HEK293 (cell line): Measurements from ENCODE around the gene WRAP73.

Experiments used
- GLIS2 ChIP-seq: fragments of 450-650 bp; formaldehyde crosslinking; IDR thresholded peaks from 2 replicates; pipeline ENCODE4 v1.5.1; 2016; ENCODE audit warnings: missing biosample characterization, missing genetic modification characterization
- SCRT1 ChIP-seq: fragments of 450-650 bp; formaldehyde crosslinking; IDR thresholded peaks from 2 replicates; pipeline ENCODE4 v1.5.1; 2016; ENCODE audit warnings: missing biosample characterization, missing genetic modification characterization, borderline replicate concordance
- SP7 ChIP-seq: fragments of 450-650 bp; formaldehyde crosslinking; IDR thresholded peaks from 2 replicates; pipeline ENCODE4 v1.5.1; 2016; ENCODE audit warnings: missing biosample characterization, missing genetic modification characterization
- ZBTB11 ChIP-seq: fragments of 450-650 bp; formaldehyde crosslinking; conservative IDR thresholded peaks from 2 replicates; pipeline ENCODE4 v1.5.1; 2016; ENCODE audit warnings: low read depth, missing biosample characterization, missing genetic modification characterization
- ZFP37 ChIP-seq: fragments of 450-650 bp; formaldehyde crosslinking; IDR thresholded peaks from 2 replicates; pipeline ENCODE4 v1.5.1; 2016; ENCODE audit warnings: missing biosample characterization, missing genetic modification characterization
- ZNF114 ChIP-seq: fragments of 450-650 bp; formaldehyde crosslinking; IDR thresholded peaks from 2 replicates; pipeline ENCODE4 v1.5.0; 2017; ENCODE audit warnings: missing biosample characterization, missing genetic modification characterization
- ZNF133 ChIP-seq: fragments of 450-650 bp; formaldehyde crosslinking; IDR thresholded peaks from 2 replicates; pipeline ENCODE4 v1.5.1; 2016; ENCODE audit warnings: missing biosample characterization, missing genetic modification characterization
- ZNF155 ChIP-seq: fragments of 450-650 bp; formaldehyde crosslinking; IDR thresholded peaks from 2 replicates; pipeline ENCODE4 v1.5.1; 2016; ENCODE audit warnings: missing biosample characterization, missing genetic modification characterization
- ZNF19 ChIP-seq: fragments of 450-650 bp; formaldehyde crosslinking; IDR thresholded peaks from 2 replicates; pipeline ENCODE4; 2016; ENCODE audit warnings: missing biosample characterization, missing genetic modification characterization, low read depth
- ZNF2 ChIP-seq: fragments of 450-650 bp; formaldehyde crosslinking; IDR thresholded peaks from 2 replicates; pipeline ENCODE4 v1.5.1; 2016; ENCODE audit warnings: missing biosample characterization, missing genetic modification characterization
- ZNF266 ChIP-seq: fragments of 450-650 bp; formaldehyde crosslinking; IDR thresholded peaks from 2 replicates; pipeline ENCODE4 v1.5.1; 2016; ENCODE audit warnings: missing biosample characterization, missing genetic modification characterization, low read depth
- ZNF341 ChIP-seq: fragments of 450-650 bp; formaldehyde crosslinking; IDR thresholded peaks from 2 replicates; pipeline ENCODE4; 2016; ENCODE audit warnings: low read depth, missing biosample characterization, missing genetic modification characterization
- ZNF398 ChIP-seq: fragments of 450-650 bp; formaldehyde crosslinking; IDR thresholded peaks from 2 replicates; pipeline ENCODE4 v1.5.1; 2017; ENCODE audit warnings: missing biosample characterization, missing genetic modification characterization
- ZNF518A ChIP-seq: fragments of 450-650 bp; formaldehyde crosslinking; conservative IDR thresholded peaks from 2 replicates; pipeline ENCODE4 v1.5.1; 2016; ENCODE audit warnings: low read depth, missing biosample characterization, missing genetic modification characterization
- ZNF600 ChIP-seq: fragments of 450-650 bp; formaldehyde crosslinking; IDR thresholded peaks from 2 replicates; pipeline ENCODE4 v1.5.1; 2016; ENCODE audit warnings: missing biosample characterization, missing genetic modification characterization
- ZNF785 ChIP-seq: fragments of 450-650 bp; formaldehyde crosslinking; IDR thresholded peaks from 2 replicates; pipeline ENCODE4 v1.5.1; 2016; ENCODE audit warnings: missing biosample characterization, missing genetic modification characterization
- ZSCAN18 ChIP-seq: fragments of 450-650 bp; formaldehyde crosslinking; IDR thresholded peaks from 2 replicates; pipeline ENCODE4 v1.5.1; 2016; ENCODE audit warnings: missing biosample characterization, missing genetic modification characterization
- TF ChIP-seq, protein P1 (sequence below): IDR thresholded peaks from 2 replicates; pipeline ENCODE4 v1.6.1; 2011; ENCODE audit warnings: mild to moderate bottlenecking, low read depth, low read length, borderline replicate concordance
- TF ChIP-seq, protein P2 (sequence below): fragments of 450-650 bp; IDR thresholded peaks from 2 replicates; pipeline ENCODE4 v1.5.1; 2018; ENCODE audit warnings: missing biosample characterization, mild to moderate bottlenecking, missing genetic modification characterization
- TF ChIP-seq, protein P3 (sequence below): fragments of 450-650 bp; formaldehyde crosslinking; IDR thresholded peaks from 2 replicates; pipeline ENCODE4 v1.5.1; 2017; ENCODE audit warnings: missing biosample characterization, missing genetic modification characterization

Gene WRAP73

GRCh38 chr1:3625151-3625907 lies 24.6 kb downstream of the WRAP73 start (continued):
- TF ChIP-seq ZNF785 (tag by site-specific recombination), result no peak
- no peak for TF ChIP-seq SCRT1 (tag by site-specific recombination)
- TF ChIP-seq SP7 (tag by site-specific recombination), result no peak
- no peak for TF ChIP-seq ZFP37 (tag by site-specific recombination)
- TF ChIP-seq ZNF114, result no peak
- TF ChIP-seq ZNF19 (tag by site-specific recombination), result no peak
- TF ChIP-seq ZNF2 (tag by site-specific recombination), result no peak
- no peak for TF ChIP-seq ZSCAN18 (tag by site-specific recombination)
- TF ChIP-seq, protein P1, sequence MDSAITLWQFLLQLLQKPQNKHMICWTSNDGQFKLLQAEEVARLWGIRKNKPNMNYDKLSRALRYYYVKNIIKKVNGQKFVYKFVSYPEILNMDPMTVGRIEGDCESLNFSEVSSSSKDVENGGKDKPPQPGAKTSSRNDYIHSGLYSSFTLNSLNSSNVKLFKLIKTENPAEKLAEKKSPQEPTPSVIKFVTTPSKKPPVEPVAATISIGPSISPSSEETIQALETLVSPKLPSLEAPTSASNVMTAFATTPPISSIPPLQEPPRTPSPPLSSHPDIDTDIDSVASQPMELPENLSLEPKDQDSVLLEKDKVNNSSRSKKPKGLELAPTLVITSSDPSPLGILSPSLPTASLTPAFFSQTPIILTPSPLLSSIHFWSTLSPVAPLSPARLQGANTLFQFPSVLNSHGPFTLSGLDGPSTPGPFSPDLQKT, result no peak
- TF ChIP-seq ZNF266 (tag by site-specific recombination), result no peak
- TF ChIP-seq ZNF398 (tag by site-specific recombination), result no peak
- TF ChIP-seq ZNF518A (tag by site-specific recombination), result no peak
- no peak for TF ChIP-seq ZNF133
- no peak for TF ChIP-seq ZBTB11 (tag by site-specific recombination)
- TF ChIP-seq GLIS2, result no peak
- TF ChIP-seq ZNF600 (tag by site-specific recombination), result peak; percentile 72; the same call in 1 of the 2 replicates
- TF ChIP-seq, protein P2, sequence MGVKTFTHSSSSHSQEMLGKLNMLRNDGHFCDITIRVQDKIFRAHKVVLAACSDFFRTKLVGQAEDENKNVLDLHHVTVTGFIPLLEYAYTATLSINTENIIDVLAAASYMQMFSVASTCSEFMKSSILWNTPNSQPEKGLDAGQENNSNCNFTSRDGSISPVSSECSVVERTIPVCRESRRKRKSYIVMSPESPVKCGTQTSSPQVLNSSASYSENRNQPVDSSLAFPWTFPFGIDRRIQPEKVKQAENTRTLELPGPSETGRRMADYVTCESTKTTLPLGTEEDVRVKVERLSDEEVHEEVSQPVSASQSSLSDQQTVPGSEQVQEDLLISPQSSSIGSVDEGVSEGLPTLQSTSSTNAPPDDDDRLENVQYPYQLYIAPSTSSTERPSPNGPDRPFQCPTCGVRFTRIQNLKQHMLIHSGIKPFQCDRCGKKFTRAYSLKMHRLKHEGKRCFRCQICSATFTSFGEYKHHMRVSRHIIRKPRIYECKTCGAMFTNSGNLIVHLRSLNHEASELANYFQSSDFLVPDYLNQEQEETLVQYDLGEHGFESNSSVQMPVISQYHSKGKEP (tag by site-specific recombination), result no peak
- TF ChIP-seq ZNF155, result no peak
- TF ChIP-seq, protein P3, sequence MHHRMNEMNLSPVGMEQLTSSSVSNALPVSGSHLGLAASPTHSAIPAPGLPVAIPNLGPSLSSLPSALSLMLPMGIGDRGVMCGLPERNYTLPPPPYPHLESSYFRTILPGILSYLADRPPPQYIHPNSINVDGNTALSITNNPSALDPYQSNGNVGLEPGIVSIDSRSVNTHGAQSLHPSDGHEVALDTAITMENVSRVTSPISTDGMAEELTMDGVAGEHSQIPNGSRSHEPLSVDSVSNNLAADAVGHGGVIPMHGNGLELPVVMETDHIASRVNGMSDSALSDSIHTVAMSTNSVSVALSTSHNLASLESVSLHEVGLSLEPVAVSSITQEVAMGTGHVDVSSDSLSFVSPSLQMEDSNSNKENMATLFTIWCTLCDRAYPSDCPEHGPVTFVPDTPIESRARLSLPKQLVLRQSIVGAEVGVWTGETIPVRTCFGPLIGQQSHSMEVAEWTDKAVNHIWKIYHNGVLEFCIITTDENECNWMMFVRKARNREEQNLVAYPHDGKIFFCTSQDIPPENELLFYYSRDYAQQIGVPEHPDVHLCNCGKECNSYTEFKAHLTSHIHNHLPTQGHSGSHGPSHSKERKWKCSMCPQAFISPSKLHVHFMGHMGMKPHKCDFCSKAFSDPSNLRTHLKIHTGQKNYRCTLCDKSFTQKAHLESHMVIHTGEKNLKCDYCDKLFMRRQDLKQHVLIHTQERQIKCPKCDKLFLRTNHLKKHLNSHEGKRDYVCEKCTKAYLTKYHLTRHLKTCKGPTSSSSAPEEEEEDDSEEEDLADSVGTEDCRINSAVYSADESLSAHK (tag by site-specific recombination), result no peak
- TF ChIP-seq ZNF341 (tag by site-specific recombination), result 0 out of 2 replicates have a peak, but pooled peaks have one; percentile 9
